GM19240 (cell line): ENCODE results near the gene BCAR3.
"Not testable (repeated sequence)": the region's sequence is repeated elsewhere in the genome, so short reads cannot be mapped to it uniquely, and the experiment has no call there.

Source experiments
- DNase-seq: peaks from one replicate; pipeline ENCODE4 v3.0.0; 2011; ENCODE audit warnings: low spot score; ENCODE audit not compliant: insufficient read length

Gene BCAR3

GRCh38 chr1:93705892-93706500, 24.4 kb upstream of the BCAR3 start:
- DNase-seq, result no peak

DNA sequence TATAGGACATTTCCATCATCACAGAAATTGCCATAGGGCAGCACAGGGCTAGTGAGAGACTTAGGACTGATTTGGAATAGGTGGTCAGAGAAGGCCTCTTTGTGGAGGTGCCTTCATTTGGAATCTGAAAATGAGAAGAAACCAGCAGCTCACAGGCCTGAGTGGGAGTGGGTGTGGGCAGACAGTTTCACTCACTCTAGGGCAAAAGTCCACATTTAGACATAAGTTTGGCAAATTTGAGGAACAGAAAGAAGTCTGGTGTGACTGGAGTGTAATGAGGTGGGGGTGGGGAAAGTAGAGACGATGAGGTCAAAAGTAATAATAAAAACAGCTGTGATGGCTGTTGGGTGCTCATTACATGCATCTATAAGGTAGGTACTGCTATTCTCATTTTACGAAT, 22.4 kb upstream of the BCAR3 start:
- no peak for DNase-seq

- DNase-seq, result no peak
Measured at GRCh38 chr1:93703643-93704042, 22.0 kb upstream of the BCAR3 start.

DNA sequence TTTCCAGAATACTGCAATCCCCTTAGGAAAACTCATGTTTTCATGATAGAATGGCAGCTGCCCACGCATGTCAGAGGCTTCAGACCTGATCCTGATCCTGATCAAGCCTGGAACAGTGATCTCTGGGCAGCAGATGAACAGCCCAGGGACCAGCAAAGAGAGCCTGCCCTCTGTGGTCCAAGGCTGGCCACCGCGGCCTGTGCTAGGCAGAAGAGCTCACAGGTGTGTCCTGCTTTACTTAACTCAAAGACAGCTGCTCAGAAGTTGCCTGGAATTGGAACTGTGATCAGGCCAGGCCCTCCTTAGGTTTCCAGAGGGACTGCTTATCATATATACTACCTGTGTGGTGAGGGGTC, 21.2 kb upstream of the BCAR3 start:
- no peak for DNase-seq

- DNase-seq, result no peak
Measured at GRCh38 chr1:93702111-93702827, 20.6 kb upstream of the BCAR3 start.

DNA sequence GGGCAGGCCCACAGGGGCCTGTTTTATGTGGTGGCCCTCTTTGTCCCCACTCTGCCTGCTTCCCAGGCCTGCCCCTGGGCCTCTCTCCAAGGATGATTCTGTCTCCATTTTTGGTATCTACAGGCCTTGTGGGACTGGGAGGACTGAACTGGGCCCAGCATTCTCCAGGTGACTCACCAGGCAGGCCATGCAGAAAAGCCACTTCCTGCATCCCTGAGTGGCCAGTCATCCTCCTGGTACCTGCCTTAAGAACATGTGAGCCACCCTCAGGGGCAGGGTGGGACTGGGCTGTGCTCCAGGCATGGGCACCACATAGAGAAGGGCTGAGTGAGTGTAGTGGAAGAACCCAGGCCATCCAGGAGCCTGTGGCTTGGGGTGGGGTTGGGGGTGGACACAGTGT, 20.0 kb upstream of the BCAR3 start:
- no peak for DNase-seq

DNA sequence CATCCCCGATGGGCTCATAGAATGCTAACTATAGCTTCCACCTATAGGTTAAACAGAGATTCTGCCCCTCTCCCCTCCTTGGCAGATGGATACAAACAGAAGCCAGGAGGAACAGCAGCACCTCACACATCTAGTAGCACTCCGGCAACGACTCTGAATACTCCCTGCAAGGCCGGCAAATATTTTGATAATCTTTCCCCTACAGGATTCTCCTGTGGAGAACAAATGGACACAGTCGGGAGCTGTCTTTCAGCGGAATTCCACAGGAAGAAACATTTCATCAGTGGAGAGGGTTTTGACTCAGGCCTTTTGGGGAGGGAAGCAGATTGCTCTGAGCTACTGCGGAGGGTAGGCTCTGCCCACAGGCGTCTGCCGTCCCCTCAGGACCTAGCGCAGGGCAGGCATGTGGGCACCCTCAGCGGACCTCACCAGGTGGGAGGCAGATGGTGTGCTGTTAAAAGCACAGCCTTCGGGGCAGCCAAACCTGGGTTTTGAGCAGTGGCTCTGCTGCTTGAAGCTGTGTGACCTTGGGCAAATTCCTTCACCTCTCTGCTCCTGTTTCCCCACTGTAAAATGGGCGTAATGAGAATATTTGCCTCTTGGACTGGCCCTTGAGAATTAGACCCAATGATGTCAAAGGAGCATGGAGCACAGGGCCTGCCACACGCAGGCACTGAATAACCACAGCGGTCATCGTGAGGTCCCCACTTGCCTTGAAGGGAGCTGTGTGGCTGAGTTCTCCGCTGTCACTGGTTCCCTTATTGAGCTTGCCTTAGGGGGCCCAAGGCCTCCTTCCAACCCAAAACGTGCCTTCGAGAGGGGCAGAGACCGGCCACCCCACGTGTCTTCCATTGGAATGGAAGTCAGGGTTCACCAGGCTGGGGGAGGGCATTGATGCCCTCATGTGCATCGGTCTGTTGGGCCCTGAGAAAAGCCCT, 19.2 kb upstream of the BCAR3 start:
- no peak for DNase-seq

- DNase-seq, result no peak
Measured at GRCh38 chr1:93699503-93700168, 18.0 kb upstream of the BCAR3 start.

DNA sequence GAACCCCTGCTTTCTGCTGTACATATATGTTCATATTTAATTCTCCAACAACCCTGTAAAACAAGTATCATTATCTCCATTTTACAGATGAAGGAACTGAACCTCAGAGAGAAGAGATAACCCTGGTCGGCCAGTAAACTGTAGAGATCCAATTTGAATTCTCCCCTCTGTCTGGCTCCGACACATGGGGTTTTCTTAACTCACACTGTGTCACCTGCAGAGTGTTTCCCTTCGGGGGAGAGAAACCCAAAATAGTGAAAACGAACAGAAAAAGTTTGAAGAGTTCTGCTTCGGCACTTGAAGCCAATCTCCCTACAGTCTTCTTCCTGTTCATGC, 17.4 kb upstream of the BCAR3 start:
- no peak for DNase-seq

DNA sequence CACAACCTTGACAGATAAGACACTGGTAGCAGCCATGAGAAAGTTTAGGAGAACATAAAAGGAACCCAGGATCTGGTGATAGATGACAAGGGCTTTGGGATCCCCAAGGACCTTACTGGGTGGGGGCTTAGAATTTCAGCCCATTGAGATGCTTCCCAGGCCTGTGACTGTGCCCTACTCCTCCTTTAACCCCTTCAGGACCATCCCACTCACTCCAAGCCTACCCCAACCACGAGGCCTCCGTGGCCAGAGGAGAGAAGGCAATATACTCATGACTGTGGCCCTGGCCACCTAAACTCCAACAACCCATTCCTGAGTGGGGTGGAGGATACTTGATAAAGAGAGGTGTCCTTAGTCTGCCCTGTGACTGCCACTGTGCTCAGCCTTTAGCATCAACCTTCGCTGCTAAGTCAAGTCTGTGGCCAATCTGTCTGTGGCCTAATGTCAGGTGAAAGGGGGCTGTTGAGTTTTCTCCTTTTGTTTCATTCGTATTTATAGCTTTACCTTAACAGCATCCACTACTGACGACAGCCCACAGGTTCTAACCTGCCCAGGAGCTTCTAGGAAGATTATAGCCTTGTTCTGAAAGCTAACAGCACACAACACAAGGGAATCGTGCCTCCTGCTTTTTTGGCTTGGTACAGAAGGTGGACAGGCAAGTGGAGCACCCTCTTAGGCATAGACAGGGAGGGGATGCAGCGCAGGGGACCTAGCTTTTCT, 16.9 kb upstream of the BCAR3 start:
- no peak for DNase-seq

- not testable (repeated sequence) for DNase-seq
Measured at GRCh38 chr1:93697566-93697965, 15.9 kb upstream of the BCAR3 start.

- no peak for DNase-seq
Measured at GRCh38 chr1:93695411-93696005, 13.9 kb upstream of the BCAR3 start.

DNA sequence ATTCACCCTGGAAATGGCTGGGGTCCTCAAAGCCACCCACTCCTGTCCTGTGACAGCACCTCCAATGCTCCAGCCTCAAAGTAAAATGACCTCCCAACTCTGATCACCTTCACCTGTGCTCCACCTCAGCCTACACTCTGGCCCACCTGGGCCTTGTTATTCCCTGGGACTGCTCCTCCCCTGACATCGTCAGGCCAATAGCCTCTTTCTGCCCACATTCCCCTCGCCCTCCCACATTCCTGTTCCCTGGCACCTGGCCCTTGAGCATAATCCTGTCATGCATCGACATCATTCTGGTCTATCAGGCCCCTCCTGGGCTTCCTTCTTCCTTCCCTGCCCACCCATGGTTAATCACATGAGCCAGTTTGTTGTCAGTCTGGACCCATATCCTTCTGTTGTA, 13.2 kb upstream of the BCAR3 start:
- no peak for DNase-seq

DNA sequence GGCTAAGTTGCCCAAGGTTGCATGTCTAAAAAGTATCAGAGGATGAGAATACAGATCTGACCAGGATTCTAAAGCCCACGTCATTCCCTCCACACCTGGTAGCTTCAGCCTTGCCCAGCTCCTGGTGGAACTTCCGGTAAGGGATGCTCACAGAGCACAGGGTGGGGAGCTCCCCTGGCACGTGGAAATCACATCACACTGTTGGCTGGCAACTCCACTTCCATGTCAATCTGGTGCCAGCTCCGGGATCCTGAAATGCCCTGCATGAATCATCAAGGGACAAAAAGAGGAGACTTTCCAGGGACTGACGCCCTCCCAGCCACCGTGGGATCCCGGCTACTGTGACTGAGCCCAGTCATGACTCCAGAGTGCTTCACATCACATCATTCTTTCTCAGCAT, 12.4 kb upstream of the BCAR3 start:
- DNase-seq, result no peak

DNA sequence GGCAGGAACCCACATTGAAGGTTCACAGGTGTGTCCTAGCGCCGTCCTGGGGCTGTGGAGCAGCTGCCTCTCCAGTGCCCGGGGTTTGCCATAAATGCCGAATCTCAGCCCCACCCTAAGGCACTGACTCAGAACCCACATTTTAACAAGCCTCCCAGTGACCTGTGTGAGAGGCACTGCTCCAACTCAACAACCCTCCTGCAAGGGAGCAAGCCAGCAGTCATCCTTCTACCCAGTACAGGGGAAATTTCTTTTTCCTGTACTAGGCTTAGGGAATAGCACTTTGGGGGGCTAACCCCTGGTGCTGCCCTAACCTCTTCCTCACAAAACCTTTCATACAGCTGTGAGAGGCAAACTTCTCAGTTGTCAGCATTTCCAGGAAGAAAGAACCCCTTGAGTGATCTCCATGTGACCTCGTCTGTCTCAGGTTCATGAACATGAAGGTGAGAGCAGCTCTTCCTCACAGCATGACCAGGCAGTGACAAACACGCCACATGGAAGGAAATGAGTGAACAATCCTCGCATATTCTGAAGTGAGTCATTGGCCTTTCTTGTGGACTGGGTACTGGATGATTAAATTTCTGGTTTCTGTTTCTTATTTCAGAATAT, 11.4 kb upstream of the BCAR3 start:
- DNase-seq, result no peak

GRCh38 chr1:93692451-93692861, 10.8 kb upstream of the BCAR3 start:
- DNase-seq, result no peak

GRCh38 chr1:93692026-93692425, 10.4 kb upstream of the BCAR3 start:
- DNase-seq, result no peak

GRCh38 chr1:93690921-93691789, 9.5 kb upstream of the BCAR3 start:
- no peak for DNase-seq

DNA sequence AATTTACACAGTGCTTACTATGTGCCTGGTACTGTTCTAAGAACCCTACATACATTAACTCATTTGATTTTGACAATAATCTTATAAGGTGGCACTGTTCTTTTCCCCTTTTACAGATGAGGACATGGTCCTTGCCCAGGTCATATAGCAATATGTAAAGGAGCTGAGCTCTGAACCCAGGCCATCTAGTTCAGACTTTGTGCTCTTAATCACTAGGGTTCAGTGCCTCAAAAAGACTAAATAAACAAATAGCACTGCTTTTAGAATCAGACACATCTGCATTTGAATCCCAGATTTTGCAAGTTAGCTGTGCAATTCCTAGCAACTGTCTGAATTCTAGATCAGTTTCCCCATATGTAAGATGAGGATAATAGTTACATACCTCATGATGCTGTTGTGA, 8.7 kb upstream of the BCAR3 start:
- no peak for DNase-seq
